ENCODE measurements around the gene MRPS6. TPM values are rescaled to one million over a fixed set of nuclear protein-coding genes. Genes with fewer than 3 reads are reported as not detected.

MRPS6 gene
- total RNA-seq, 4 donors from 2014 or later, result 25.4 to 28.0 (median 26.1) TPM

- no peak for ATAC-seq (ENCODE audit: low FRiP score)
These were observed 57.3 kb downstream of the MRPS6 start for GRCh38 chr21:34130716-34130985.

GRCh38 chr21:34131586-34131985 lies 58.2 kb downstream of the MRPS6 start:
- no peak for DNase-seq (ENCODE audit: low spot score)
- ATAC-seq (ENCODE audit: low FRiP score), result no peak
- no peak for TF ChIP-seq CTCF (IDR thresholded peaks at IDR 0.05)

More at GRCh38 chr21:34130716-34130985, 57.3 kb downstream of the MRPS6 start:
- DNase-seq (ENCODE audit: low spot score), result no peak
- no peak for TF ChIP-seq CTCF (IDR thresholded peaks at IDR 0.05)

- ATAC-seq (ENCODE audit: low FRiP score), result no peak
- no peak for TF ChIP-seq CTCF (IDR thresholded peaks at IDR 0.05)
- no peak for DNase-seq (ENCODE audit: low spot score)
These were observed 58.8 kb downstream of the MRPS6 start for GRCh38 chr21:34132202-34132601.

- DNase-seq (ENCODE audit: low spot score), result no peak
- no peak for ATAC-seq (ENCODE audit: low FRiP score)
- TF ChIP-seq CTCF (IDR thresholded peaks at IDR 0.05), result no peak
These were observed 59.5 kb downstream of the MRPS6 start for GRCh38 chr21:34132926-34133325.

- DNase-seq (ENCODE audit: low spot score) (no peak), ATAC-seq (ENCODE audit: low FRiP score) (no peak)
- no peak for TF ChIP-seq CTCF (IDR thresholded peaks at IDR 0.05)
These were observed 60.0 kb downstream of the MRPS6 start for GRCh38 chr21:34133392-34133791.

GRCh38 chr21:34133802-34134201 lies 60.4 kb downstream of the MRPS6 start:
- no peak for TF ChIP-seq CTCF (IDR thresholded peaks at IDR 0.05)
- no peak for ATAC-seq (ENCODE audit: low FRiP score)
- DNase-seq (ENCODE audit: low spot score), result no peak

- no peak for DNase-seq (ENCODE audit: low spot score)
- TF ChIP-seq CTCF (IDR thresholded peaks at IDR 0.05), result no peak
- no peak for ATAC-seq (ENCODE audit: low FRiP score)
These were observed 62.0 kb downstream of the MRPS6 start for GRCh38 chr21:34135330-34135729.
